H1 (cell line): ENCODE results near the gene ZNF346. TPM values are rescaled to one million over a fixed set of nuclear protein-coding genes. Genes with fewer than 3 reads are reported as not detected.

ENCODE experiments used
- CTCF ChIA-PET: fragments of 300-600 bp; sonication (Branson Sonifier 250); formaldehyde crosslinking; loops from one replicate; lab custom pipeline; 2021; ENCODE audit not compliant: partially characterized antibody; lab: Charles Lee
- POLR2A ChIA-PET: fragments of 300-600 bp; sonication (Branson Sonifier 250); formaldehyde crosslinking; loops from one replicate; lab custom pipeline; 2021; ENCODE audit warnings: inconsistent platforms; ENCODE audit not compliant: partially characterized antibody; lab: Charles Lee
- DNase-seq, 2 experiments: peaks; one replicate each; pipeline versions ENCODE4 v3.0.0 to v3.0.0-alpha.2; 2010 to 2022; ENCODE audit warnings: low spot score in 2 of 2, low read depth in 1 of 2, mixed read lengths in 1 of 2
- FAIRE-seq: peaks from 2 replicates; lab custom pipeline; 2011; peaks lifted over from hg19 to GRCh38; lab: Jason Lieb, UNC
- H2AFZ ChIP-seq: 2 replicates; pipeline ENCODE4 v1.8.1; 2012; ENCODE audit warnings: low read length, inconsistent platforms
- H2AK5ac ChIP-seq: 2 replicates; pipeline ENCODE4 v1.6.1; 2013; ENCODE audit warnings: low read depth, low read length
- H2BK120ac ChIP-seq: replicated peaks from 2 replicates; pipeline ENCODE3; 2013; ENCODE audit warnings: low read depth, low read length, inconsistent platforms
- H2BK12ac ChIP-seq: 2 replicates; pipeline ENCODE4 v1.6.1; 2013; ENCODE audit warnings: low read depth, low read length
- H2BK15ac ChIP-seq: 2 replicates; pipeline ENCODE4 v1.6.1; 2013; ENCODE audit warnings: low read length
- H2BK20ac ChIP-seq: 2 replicates; pipeline ENCODE4 v1.6.1; 2013; ENCODE audit warnings: low read length
- H2BK5ac ChIP-seq: 2 replicates; pipeline ENCODE4 v1.6.1; 2013; ENCODE audit warnings: low read depth, low read length
- H3K14ac ChIP-seq: 2 replicates; pipeline ENCODE4 v1.6.1; 2013; ENCODE audit warnings: inconsistent platforms; ENCODE audit not compliant: insufficient read length
- H3K18ac ChIP-seq: 2 replicates; pipeline ENCODE4 v1.6.1; 2013; ENCODE audit warnings: low read length; ENCODE audit errors: extremely low read depth
- H3K23ac ChIP-seq: 2 replicates; pipeline ENCODE4 v1.6.1; 2013; ENCODE audit warnings: inconsistent platforms; ENCODE audit not compliant: insufficient read length
- H3K23me2 ChIP-seq: 2 replicates; pipeline ENCODE4 v1.6.1; 2013; ENCODE audit warnings: low read depth, low read length
- H3K27ac ChIP-seq: 2 replicates; pipeline ENCODE4 v1.6.1; 2011; ENCODE audit warnings: low read depth, low read length, inconsistent platforms
- H3K27me3 ChIP-seq, 4 experiments: replicated peaks in 1 of 4; 1 replicate in 1 of 4; 2 replicates in 3 of 4; pipeline versions ENCODE4 v1.6.1 to v1.8.1; 2011 to 2013; ENCODE audit warnings: low read length in 3 of 4, mild to moderate bottlenecking in 3 of 4, inconsistent platforms in 2 of 4, mixed read lengths in 2 of 4, moderate library complexity in 1 of 4; ENCODE audit not compliant: control insufficient read depth in 3 of 4, insufficient read depth in 3 of 4; ENCODE audit errors: extremely low read depth in 1 of 4
- H3K36me3 ChIP-seq, 4 experiments: 2 replicates each; pipeline versions ENCODE4 v1.6.1 to v1.8.1; 2011 to 2013; ENCODE audit warnings: mild to moderate bottlenecking in 4 of 4, low read length in 3 of 4, moderate library complexity in 2 of 4, control low read depth in 1 of 4, inconsistent platforms in 1 of 4; ENCODE audit not compliant: insufficient read depth in 4 of 4, control insufficient read depth in 2 of 4
- H3K4ac ChIP-seq: replicated peaks from 2 replicates; pipeline ENCODE3; 2013; ENCODE audit warnings: low read length, low read depth, mixed read lengths, inconsistent platforms; ENCODE audit not compliant: insufficient read length
- H3K4me1 ChIP-seq, 4 experiments: replicated peaks in 1 of 4; 1 replicate in 1 of 4; 2 replicates in 3 of 4; pipeline versions ENCODE4 v1.6.1 to v1.8.1; 2011 to 2013; ENCODE audit warnings: low read length in 3 of 4, inconsistent platforms in 2 of 4, mixed read lengths in 1 of 4; ENCODE audit not compliant: insufficient read depth in 4 of 4, control insufficient read depth in 3 of 4
- H3K4me2 ChIP-seq, 2 experiments: 2 replicates each; pipeline versions ENCODE4 v1.6.1 to v1.8.1; 2011 to 2013; ENCODE audit warnings: low read depth in 2 of 2, low read length in 2 of 2, control low read depth in 1 of 2, inconsistent platforms in 1 of 2, mild to moderate bottlenecking in 1 of 2; ENCODE audit not compliant: insufficient read depth in 1 of 2
- H3K4me3 ChIP-seq, 4 experiments: fragments of 200-600, 300-600 bp in 1 of 4; sonication (generic), shearing (Covaris generic), sonication (Bioruptor Twin) in 1 of 4; 2 replicates each; pipeline versions ENCODE4 v1.5.1 to v1.8.1; 2011 to 2016; ENCODE audit warnings: low read length in 4 of 4, low read depth in 3 of 4, control low read depth in 2 of 4, inconsistent platforms in 2 of 4, mild to moderate bottlenecking in 2 of 4, mixed read lengths in 1 of 4, moderate library complexity in 1 of 4; ENCODE audit not compliant: insufficient read depth in 2 of 4; ENCODE audit errors: extremely low read depth in 1 of 4
- H3K56ac ChIP-seq: replicated peaks from 2 replicates; pipeline ENCODE3; 2013; ENCODE audit warnings: low read depth, mild to moderate bottlenecking, mixed read lengths, low read length, inconsistent platforms; ENCODE audit not compliant: insufficient read length
- H3K79me1 ChIP-seq: 2 replicates; pipeline ENCODE4 v1.6.1; 2013; ENCODE audit warnings: low read depth, low read length, control low read depth
- H3K79me2 ChIP-seq, 2 experiments: 2 replicates each; pipeline versions ENCODE4 v1.6.1 to v1.8.1; 2012 to 2013; ENCODE audit warnings: low read length in 2 of 2, mild to moderate bottlenecking in 2 of 2, inconsistent platforms in 1 of 2; ENCODE audit not compliant: insufficient read depth in 2 of 2, control insufficient read depth in 1 of 2
- H3K9ac ChIP-seq, 4 experiments: replicated peaks in 1 of 4; 1 replicate in 1 of 4; 2 replicates in 3 of 4; pipeline versions ENCODE4 v1.6.1 to v1.8.1; 2011 to 2013; ENCODE audit warnings: low read depth in 3 of 4, low read length in 3 of 4, control low read depth in 2 of 4, mild to moderate bottlenecking in 2 of 4, moderate library complexity in 2 of 4, inconsistent platforms in 1 of 4; ENCODE audit errors: extremely low read depth in 1 of 4
- H3K9me3 ChIP-seq, 2 experiments: 2 replicates each; pipeline versions ENCODE4 v1.6.1 to v1.8.1; 2012 to 2013; ENCODE audit warnings: mild to moderate bottlenecking in 2 of 2, moderate library complexity in 2 of 2, control low read depth in 1 of 2, inconsistent platforms in 1 of 2, low read depth in 1 of 2, low read length in 1 of 2, mixed read lengths in 1 of 2; ENCODE audit not compliant: insufficient read depth in 2 of 2
- H4K20me1 ChIP-seq, 2 experiments: replicated peaks in 1 of 2; 2 replicates each; pipeline versions ENCODE3 to v1.8.1; 2011 to 2013; ENCODE audit warnings: inconsistent platforms in 2 of 2, low read length in 2 of 2, mild to moderate bottlenecking in 1 of 2; ENCODE audit not compliant: insufficient read depth in 2 of 2, control insufficient read depth in 1 of 2
- H4K5ac ChIP-seq: 2 replicates; pipeline ENCODE4 v1.6.1; 2013; ENCODE audit warnings: low read length, low read depth, mixed read lengths, inconsistent platforms; ENCODE audit not compliant: insufficient read length
- H4K8ac ChIP-seq: 2 replicates; pipeline ENCODE4 v1.8.0; 2013; ENCODE audit warnings: mild to moderate bottlenecking, moderate library complexity, low read length, inconsistent platforms; ENCODE audit not compliant: insufficient read depth; ENCODE audit errors: extremely low read depth
- H4K91ac ChIP-seq: replicated peaks from 2 replicates; pipeline ENCODE3; 2013; ENCODE audit warnings: low read length, mixed read lengths, inconsistent platforms; ENCODE audit not compliant: insufficient read length
- ATF3 ChIP-seq: IDR thresholded peaks from 2 replicates; pipeline ENCODE4 v1.6.1; 2011; ENCODE audit warnings: low read depth, mild to moderate bottlenecking, low read length; ENCODE audit not compliant: insufficient read depth
- CTCF ChIP-seq, 3 experiments: IDR thresholded peaks; 1 replicate in 2 of 3; 2 replicates in 1 of 3; pipeline versions ENCODE4 v1.5.1 to v1.6.1; 2011; ENCODE audit warnings: low read length in 3 of 3, mild to moderate bottlenecking in 3 of 3, inconsistent platforms in 2 of 3, low read depth in 1 of 3, moderate library complexity in 1 of 3; ENCODE audit not compliant: insufficient read depth in 1 of 3; ENCODE audit errors: control extremely low read depth in 1 of 3
- JUN ChIP-seq: IDR thresholded peaks from 2 replicates; pipeline ENCODE4 v1.6.1; 2011; ENCODE audit warnings: low read depth, mild to moderate bottlenecking, improper control_type of control experiment, low read length
- RBBP5 ChIP-seq: IDR thresholded peaks from 2 replicates; pipeline ENCODE4 v1.7.1; 2012; ENCODE audit warnings: low read depth, mild to moderate bottlenecking, inconsistent platforms, low read length, moderate library complexity, borderline replicate concordance
- SP1 ChIP-seq: IDR thresholded peaks from 2 replicates; pipeline ENCODE4 v1.6.1; 2011; ENCODE audit warnings: low read depth, low read length
- WGBS, 2 experiments: shearing (Covaris generic) in 1 of 2; methylation state at CpG; one replicate each; pipeline versions ENCODE4 v1.1.6 to v1.1.7; 2013 to 2015; ENCODE audit warnings: low lambda C conversion rate in 2 of 2, mixed read lengths in 2 of 2, inconsistent platforms in 1 of 2, low coverage in 1 of 2, missing lambda C conversion rate in 1 of 2; ENCODE audit not compliant: insufficient replicate concordance in 2 of 2, insufficient coverage in 1 of 2, insufficient read length in 1 of 2; ENCODE audit errors: extremely low coverage in 1 of 2, missing lambda C conversion rate in 1 of 2; 5-methylcytosine and 5-hydroxymethylcytosine counted together
- polyA plus RNA-seq, 7 experiments: library from polyadenylated mRNA; depleted of rRNA in 3 of 7; stranded (reverse) in 5 of 7; unstranded in 2 of 7; fragments of >200 nt in 5 of 7; fragments of 200-250 nt in 2 of 7; gene quantifications; 1 replicate in 5 of 7; 2 replicates in 1 of 7; 4 replicates in 1 of 7; pipeline versions ENCODE4 v1.2.1 to v1.2.3, GENCODE V29; 2011 to 2013; ENCODE audit warnings: missing spikeins in 2 of 7, mixed read lengths in 2 of 7
- total RNA-seq: library from RNA; stranded (reverse); fragmentation: NEBNext Ultra II Directional; extraction: Animal tissue kit (Norgen Biotek cat#: 25700); gene quantifications from 2 replicates; pipeline ENCODE4 v1.2.1, GENCODE V29; 2021

Gene ZNF346
- total and polyA plus RNA-seq, 2 of the 8 experiments (the other 6 are each of a cell fraction or from before 2014, with no cell fraction given), result 19.9 to 20.8 TPM

- Histone ChIP-seq H2BK20ac (no peak overlapping the region), H3K4ac (no peak overlapping the region), H3K9ac (no peak overlapping the region), H3K14ac (no peak overlapping the region), H2BK5ac (no peak overlapping the region; the same call in 1 of the 2 replicates), H2BK120ac (no peak overlapping the region), H3K23me2 (0 out of 2 replicates have a peak, but pooled peaks cover 2% of the 10 kb centered on the region), H2BK15ac (no peak overlapping the region), H3K79me2 (peaks cover 22 to 71% of the 10 kb centered on the region in 2 experiments), H3K79me1 (peaks cover 8% of the 10 kb centered on the region), H4K20me1 (peaks cover 3% of the 10 kb centered on the region in 2 experiments), H4K91ac (no peak overlapping the region), H2AFZ (no peak overlapping the region), H3K4me3 (no peak overlapping the region), H3K9me3 (no peaks in the 10 kb centered on the region), H3K18ac (no peak overlapping the region), H4K8ac (no peak overlapping the region), H3K4me1 (peaks cover 0 to 3% (median 3%) of the 10 kb centered on the region in 4 experiments; a peak in 4 of 7 replicates), H3K36me3 (no peaks in the 10 kb centered on the region), H3K4me2 (no peak overlapping the region; a peak in 1 of 4 replicates), H2AK5ac (no peak overlapping the region), H3K27ac (no peak overlapping the region), H2BK12ac (no peak overlapping the region), H3K27me3 (no peaks in the 10 kb centered on the region), H4K5ac (no peak overlapping the region), H3K23ac (no peak overlapping the region), H3K56ac (no peak overlapping the region)
- FAIRE-seq (no peak), DNase-seq (no peak)
- WGBS, 2 experiments, result 89% methylated on average over 5 of the region's 5 CpGs; no CpG with 5 or more reads in 1 of the 2 experiments
- POLR2A ChIA-PET, result interaction anchor here (0.6 to 4.2 kb wide), 2 partner anchors 19 to 42 kb away, joined by 3 to 26 read pairs; partner anchors contain the start of gene ZNF346
- CTCF ChIA-PET, result interaction anchor here (0.7 to 2.0 kb wide), 4 partner anchors 19 to 344 kb away, joined by 3 to 5 read pairs (median 4); partner anchors contain the start of gene ZNF346
- no peak for TF ChIP-seq RBBP5
- no peak for TF ChIP-seq JUN
- TF ChIP-seq ATF3, result no peak
- TF ChIP-seq SP1, result no peak
- no peak for TF ChIP-seq CTCF (IDR thresholded peaks at IDR 0.05; ENCODE audit: control extremely low read depth in 1 of 3, insufficient read depth in 1 of 3, low read depth in 1 of 3, low read length in 3 of 3)
Observed at GRCh38 chr5:177003649-177004048, 18.8 kb upstream of the ZNF346 start.
